Tracheal epithelial cell (primary cell): Measurements from ENCODE around the gene ZNF473. TPM values are rescaled to one million over a fixed set of nuclear protein-coding genes. Genes with fewer than 3 reads are reported as not detected.

Source experiments
- total RNA-seq: library from RNA; depleted of rRNA; stranded (reverse); fragments of >200 nt; gene quantifications from 2 replicates; pipeline ENCODE4 v1.2.1, GENCODE V29; 2014

Gene ZNF473
- 4.6 and 11.7 TPM in 2 replicates for total RNA-seq

DNA sequence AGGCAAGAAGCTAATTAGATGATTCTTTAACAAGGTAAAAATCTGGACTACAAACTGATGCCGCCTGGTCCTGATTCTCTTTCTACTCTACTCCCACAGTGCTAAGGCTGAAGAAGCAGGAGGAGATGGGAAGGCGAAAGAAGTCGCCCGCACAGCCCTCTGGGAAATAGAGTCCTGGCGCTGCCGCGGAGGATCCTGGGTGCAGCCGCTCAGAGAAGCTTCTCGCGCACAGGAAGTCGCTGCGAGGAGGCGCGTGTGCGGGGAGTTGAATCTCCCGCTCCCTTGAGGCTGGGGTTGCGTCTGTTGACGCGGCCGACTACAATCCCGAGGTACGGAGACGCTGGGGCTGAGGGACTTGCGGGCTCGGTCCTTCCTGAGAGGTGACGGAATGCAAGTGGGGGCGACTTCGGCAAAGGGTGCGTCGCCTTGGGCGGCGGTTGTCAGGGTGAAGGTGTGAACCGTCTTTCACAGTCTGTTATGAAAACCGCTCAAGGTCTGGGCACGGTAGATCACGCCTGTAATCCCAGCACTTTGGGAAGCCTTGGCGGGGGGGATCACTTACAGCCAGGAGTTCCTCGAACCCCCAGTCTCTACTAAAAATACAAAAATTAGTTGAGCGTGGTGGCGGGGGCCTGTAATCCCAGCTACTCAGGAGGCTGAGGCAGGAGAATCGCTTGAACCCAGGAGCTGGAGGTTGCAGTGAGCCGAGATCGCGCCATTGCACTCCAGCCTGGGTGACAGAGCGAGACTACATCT lies at the start of gene ZNF473:
Gene ZNF473 (plus strand): TSS at position 212 of the 756 bp plus-strand sequence. CDS start 5,078 bp downstream, outside the sequence.

DNA sequence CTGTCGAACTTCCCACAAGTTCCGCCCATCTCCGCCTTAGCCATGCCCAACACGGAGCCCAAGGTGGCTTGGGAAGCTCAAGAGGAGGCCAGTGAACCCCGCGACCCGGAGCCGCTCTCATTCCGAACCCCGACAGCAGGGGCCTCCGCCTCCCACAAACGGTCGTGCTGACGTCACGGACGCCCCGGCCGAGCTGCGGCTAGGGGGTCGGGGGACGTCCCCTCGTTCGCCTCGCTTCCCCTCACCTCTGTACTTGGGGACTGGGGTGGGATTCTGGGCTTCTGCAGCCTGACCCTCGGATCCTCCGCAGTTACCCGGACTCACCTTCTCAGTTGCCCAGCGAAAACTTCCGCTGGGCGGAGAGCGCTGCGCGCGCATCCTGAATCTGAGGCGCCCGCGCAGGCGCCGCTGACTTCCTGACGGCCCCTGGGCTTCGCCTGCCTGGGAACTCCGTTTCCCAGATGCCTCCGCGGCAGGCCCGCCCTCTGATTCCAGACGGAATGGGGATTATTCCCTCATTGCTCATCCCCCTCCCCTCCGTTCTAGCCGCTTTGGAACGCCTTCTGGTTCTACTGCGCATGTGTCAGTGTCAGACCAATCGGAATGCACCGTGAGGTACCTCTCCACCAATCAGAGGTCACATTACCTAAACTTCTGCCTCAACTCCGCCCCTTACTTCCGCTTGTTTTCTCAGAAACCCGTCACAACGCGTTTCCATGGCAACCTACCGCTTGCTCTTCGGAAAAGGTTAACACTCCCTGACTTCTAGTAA lies 597 bp upstream of the ZNF473 start, which contains the start of gene VRK3:
Gene VRK3 (minus strand): TSS at position 351 of the 772 bp plus-strand sequence. CDS start 9,210 bp downstream, outside the sequence.

Other genes with a start within 250 kb of the ZNF473 start
- gene FUZ, start 212.7 kb upstream of the ZNF473 start, total RNA-seq, result 8.5 and 22.9 TPM in 2 replicates
- gene MED25, start 207.7 kb upstream of the ZNF473 start, total RNA-seq, result 14.0 and 15.6 TPM in 2 replicates
- 24.7 and 38.1 TPM in 2 replicates for gene PTOV1, start 174.8 kb upstream of the ZNF473 start, total RNA-seq
- gene PNKP, start 158.4 kb upstream of the ZNF473 start, total RNA-seq, result 31.5 and 34.7 TPM in 2 replicates
- gene AKT1S1, start 148.7 kb upstream of the ZNF473 start, total RNA-seq, result 2.8 and 5.3 TPM in 2 replicates
- gene TBC1D17, start 148.3 kb upstream of the ZNF473 start, total RNA-seq, result 3.4 and 3.9 TPM in 2 replicates
- gene IL4I1, start 129.1 kb upstream of the ZNF473 start, total RNA-seq, result 0.21 and 4.8 TPM in 2 replicates
- 1.3 and 3.4 TPM in 2 replicates for gene ATF5, start 96.8 kb upstream of the ZNF473 start, total RNA-seq
- 19.8 and 20.2 TPM in 2 replicates for gene NUP62, start 96.5 kb upstream of the ZNF473 start, total RNA-seq
- not detected in 2 replicates for gene SIGLEC11, start 64.8 kb upstream of the ZNF473 start, total RNA-seq
- gene VRK3, start 633 bp upstream of the ZNF473 start, total RNA-seq, result 19.8 and 21.3 TPM in 2 replicates
- not detected in 2 replicates for gene IZUMO2, start 137.3 kb downstream of the ZNF473 start, total RNA-seq
- gene MYH14, start 177.6 kb downstream of the ZNF473 start, total RNA-seq, result 5.1 and 10.1 TPM in 2 replicates